ENCODE data around the gene SLC17A9.

SLC17A9 gene

GRCh38 chr20:62967149-62967501, 14.6 kb downstream of the SLC17A9 start:
- in situ Hi-C loops (cut with MboI; ENCODE audit: low sequenced_read_pairs): no loop called here

- in situ Hi-C loops (cut with MboI; ENCODE audit: low sequenced_read_pairs): no loop called here
Observed at GRCh38 chr20:62967628-62968351, 15.3 kb downstream of the SLC17A9 start.

- in situ Hi-C loops (cut with MboI; ENCODE audit: low sequenced_read_pairs): no loop called here
Observed at GRCh38 chr20:62968378-62969178, 16.1 kb downstream of the SLC17A9 start.

DNA sequence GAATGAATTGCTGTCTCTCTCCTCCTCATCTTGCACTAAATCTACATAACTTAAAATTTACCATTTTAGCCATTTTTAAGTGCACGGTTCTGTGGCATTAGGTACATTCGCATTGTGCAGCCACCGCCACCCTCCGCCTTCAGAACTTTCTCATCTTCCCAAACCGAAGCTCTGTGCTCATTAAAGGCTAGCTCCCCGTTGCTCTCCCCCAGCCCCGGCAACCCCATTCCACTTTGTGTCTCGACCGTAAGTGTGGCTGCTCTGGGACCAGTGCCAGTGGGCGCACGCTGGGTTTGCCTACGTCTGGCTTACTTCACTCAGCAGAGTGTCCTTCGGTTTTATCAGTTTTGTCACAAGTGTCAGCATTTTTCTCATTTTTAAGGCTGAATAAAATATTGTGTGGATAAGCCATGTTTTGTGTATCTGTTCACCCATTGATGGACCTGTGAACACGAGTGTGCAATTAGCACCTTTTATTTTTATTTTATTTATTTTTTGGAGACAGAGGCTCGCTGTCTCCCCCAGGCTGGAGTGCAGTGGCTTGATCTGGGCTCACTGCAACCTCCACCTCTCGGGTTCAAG, 16.8 kb downstream of the SLC17A9 start:
- in situ Hi-C loops (cut with MboI; ENCODE audit: low sequenced_read_pairs): no loop called here

GRCh38 chr20:62969939-62970306, 17.4 kb downstream of the SLC17A9 start:
- in situ Hi-C loops (cut with MboI; ENCODE audit: low sequenced_read_pairs): no loop called here

GRCh38 chr20:62970307-62971210, 18.1 kb downstream of the SLC17A9 start:
- in situ Hi-C loops (cut with MboI; ENCODE audit: low sequenced_read_pairs): no loop called here

DNA sequence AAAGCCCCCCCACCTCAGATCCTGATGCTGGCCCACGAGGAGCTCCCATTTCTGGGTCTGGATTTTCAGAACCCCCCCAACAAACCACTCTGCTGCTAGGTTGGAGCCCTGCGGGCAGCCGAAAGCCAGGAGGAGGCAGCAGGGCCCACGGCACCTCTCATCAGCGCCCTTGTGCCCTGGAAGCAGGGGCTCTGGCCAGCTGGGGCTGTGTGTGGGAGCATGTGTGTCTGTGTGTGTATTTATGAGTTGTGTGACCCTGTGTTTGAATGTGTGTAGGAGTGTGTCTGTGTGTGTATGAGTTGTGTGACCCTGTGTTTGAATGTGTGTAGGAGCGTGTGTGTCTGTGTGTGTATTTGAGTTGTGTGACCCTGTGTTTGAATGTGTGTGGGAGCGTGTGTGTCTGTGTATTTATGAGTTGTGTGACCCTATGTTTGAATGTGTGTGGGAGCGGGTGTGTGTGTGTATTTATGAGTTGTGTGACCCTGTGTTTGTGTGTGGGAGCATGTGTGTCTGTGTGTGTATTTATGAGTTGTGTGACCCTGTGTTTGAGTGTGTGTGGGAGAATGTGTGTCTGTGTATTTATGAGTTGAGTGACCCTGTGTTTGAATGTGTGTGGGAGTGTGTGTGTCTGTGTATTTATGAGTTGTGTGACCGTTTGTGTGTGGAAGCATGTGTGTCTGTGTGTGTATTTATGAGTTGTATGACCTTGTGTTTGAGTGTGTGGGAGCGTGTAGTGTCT, 18.9 kb downstream of the SLC17A9 start:
- in situ Hi-C loops (cut with MboI; ENCODE audit: low sequenced_read_pairs): no loop called here

DNA sequence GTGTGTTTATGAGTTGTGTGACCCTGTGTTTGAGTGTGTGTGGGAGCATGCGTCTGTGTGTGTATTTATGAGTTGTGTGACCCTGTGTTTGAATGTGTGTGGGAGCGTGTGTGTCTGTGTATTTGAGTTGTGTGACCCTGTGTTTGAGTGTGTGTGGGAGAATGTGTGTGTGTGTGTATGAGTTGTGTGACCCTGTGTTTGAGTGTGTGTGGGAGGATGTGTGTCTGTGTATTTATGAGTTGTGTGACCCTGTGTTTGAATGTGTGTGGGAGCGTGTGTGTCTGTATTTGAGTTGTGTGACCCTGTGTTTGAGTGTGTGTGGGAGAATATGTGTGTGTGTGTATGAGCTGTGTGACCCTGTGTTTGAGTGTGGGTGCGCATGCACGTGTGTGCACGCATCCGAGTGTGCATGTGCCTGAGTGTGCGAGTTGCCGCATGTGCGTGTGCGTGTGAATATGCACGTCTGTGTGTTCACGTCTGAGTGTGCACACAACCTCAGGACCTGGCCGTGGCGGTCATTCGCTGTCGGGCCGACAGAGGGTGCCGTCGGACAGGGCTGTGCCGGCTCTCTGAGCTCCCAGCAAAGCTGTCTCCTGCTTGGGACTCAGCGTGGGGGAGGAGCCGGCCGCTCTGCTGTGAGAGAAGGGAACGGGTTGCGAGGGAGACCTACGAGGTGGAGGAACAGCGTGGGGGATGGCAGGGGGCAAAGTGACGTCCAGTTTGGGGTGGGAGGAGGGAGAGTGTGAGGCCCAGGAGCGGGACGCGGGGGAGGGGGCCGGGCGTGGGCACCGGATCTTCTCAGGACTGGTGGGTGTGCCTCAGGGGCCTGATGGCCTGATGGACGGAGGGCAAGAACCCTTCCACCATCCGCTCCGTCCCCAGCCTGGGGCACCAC, 19.7 kb downstream of the SLC17A9 start:
- in situ Hi-C loops (cut with MboI; ENCODE audit: low sequenced_read_pairs): no loop called here

- in situ Hi-C loops (cut with MboI; ENCODE audit: low sequenced_read_pairs): no loop called here
Observed at GRCh38 chr20:62972845-62973745, 20.6 kb downstream of the SLC17A9 start.

GRCh38 chr20:62975251-62975760, 22.8 kb downstream of the SLC17A9 start:
- in situ Hi-C loops (cut with MboI; ENCODE audit: low sequenced_read_pairs): no loop called here

- in situ Hi-C loops (cut with MboI; ENCODE audit: low sequenced_read_pairs): no loop called here
Observed at GRCh38 chr20:62975812-62976508, 23.5 kb downstream of the SLC17A9 start.

DNA sequence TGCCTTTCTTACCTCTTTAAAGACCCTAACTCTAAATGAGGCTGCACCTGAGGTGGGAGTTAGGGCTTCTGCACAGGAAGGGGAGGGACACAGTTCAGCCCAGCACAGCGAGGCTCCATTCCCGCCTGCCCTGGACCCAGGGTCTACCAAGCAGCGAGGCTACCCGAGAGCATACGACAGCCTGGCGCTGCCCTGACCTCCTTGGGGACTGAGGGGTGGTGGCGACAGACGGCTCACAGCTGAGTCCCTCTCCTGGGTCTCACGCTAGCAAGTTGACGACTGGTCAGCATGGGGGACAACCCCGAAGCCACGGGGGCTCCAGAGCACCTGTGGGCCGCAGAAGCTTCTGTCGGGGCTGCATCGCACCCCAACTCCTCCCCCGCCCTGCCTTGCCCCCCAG, 24.4 kb downstream of the SLC17A9 start:
- in situ Hi-C loops (cut with MboI; ENCODE audit: low sequenced_read_pairs): no loop called here

- in situ Hi-C loops (cut with MboI; ENCODE audit: low sequenced_read_pairs): no loop called here
Observed at GRCh38 chr20:62977613-62978560, 25.4 kb downstream of the SLC17A9 start.

- in situ Hi-C loops (cut with MboI; ENCODE audit: low sequenced_read_pairs): no loop called here
Observed at GRCh38 chr20:62978561-62978943, 26.0 kb downstream of the SLC17A9 start.

- in situ Hi-C loops (cut with MboI; ENCODE audit: low sequenced_read_pairs): no loop called here
Observed at GRCh38 chr20:62979310-62979709, 26.8 kb downstream of the SLC17A9 start.

DNA sequence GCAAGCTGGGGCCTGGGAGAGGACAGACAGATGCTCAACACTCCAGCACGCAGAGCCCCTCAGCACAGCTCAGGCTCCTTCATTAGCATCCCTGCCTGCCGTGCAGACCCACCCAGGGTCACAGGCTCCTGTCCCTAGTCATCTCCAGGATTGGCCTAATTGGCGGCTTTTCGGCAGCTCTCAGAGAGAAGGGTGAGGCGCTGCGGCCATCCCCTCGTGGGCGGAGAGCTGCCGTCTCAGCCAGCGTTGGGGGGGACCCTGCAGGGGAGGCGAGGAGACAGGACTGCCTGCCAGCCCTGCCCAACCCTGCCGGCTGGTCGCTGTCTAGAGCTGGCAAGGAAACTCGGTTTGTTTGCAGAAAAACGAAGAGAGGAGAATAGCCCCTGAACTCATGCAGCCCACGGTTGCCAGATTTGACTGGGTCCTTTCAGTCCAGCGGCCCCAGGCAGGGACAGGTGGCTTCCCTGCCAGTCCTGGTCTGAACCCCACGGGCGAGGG, 27.4 kb downstream of the SLC17A9 start:
- in situ Hi-C loops (cut with MboI; ENCODE audit: low sequenced_read_pairs): no loop called here

All from hTERT RPE-1 (cell line).